Gastrocnemius medialis (tissue), 4 donors: Measurements from ENCODE around the gene USP54.

Source experiments
- POLR2A ChIP-seq, 2 donors: fragments of 450-650 bp; IDR thresholded peaks; one replicate each; pipeline ENCODE4 v1.6.1; 2017; ENCODE audit warnings: antibody characterized with exemption in 2 of 2, mild to moderate bottlenecking in 2 of 2, moderate library complexity in 2 of 2
- TF ChIP-seq, protein P1 (sequence below), 5 experiments: fragments of 450-650 bp in 3 of 5; fragments of 200-600 bp in 2 of 5; sonication (generic) in 2 of 5; IDR thresholded peaks in 4 of 5; conservative IDR thresholded peaks in 1 of 5; 1 replicate in 4 of 5; 2 replicates in 1 of 5; pipeline ENCODE4 v1.5.1; 2016 to 2019; ENCODE audit warnings: antibody characterized with exemption in 5 of 5, mild to moderate bottlenecking in 3 of 5, moderate library complexity in 3 of 5

DNA sequence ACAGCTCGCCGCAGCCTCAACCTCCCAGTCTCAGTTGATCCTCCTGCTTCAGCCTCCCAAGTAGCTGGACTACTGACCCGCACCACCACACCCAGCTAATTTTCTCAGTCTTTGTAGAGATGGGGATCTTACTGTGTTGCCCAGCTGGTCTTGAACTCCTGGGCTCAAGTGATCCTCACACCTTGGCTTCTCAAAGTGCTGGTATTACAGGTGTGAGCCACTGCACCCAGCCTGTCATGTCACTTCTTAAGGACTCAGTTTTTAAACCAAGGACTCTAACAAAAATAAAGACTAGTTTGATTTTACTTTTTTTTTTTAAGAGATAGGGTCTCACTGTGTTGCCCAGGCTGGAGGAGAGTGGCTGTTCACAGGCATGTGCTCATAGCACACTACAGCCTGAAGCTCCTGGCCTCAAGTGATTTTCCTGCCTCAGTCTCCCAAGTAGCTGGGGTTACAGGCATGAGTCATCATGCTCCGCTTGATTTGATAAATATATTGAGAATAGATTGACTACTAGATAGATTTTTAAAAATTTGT, 78.9 kb downstream of the USP54 start:
- TF ChIP-seq, protein P1, sequence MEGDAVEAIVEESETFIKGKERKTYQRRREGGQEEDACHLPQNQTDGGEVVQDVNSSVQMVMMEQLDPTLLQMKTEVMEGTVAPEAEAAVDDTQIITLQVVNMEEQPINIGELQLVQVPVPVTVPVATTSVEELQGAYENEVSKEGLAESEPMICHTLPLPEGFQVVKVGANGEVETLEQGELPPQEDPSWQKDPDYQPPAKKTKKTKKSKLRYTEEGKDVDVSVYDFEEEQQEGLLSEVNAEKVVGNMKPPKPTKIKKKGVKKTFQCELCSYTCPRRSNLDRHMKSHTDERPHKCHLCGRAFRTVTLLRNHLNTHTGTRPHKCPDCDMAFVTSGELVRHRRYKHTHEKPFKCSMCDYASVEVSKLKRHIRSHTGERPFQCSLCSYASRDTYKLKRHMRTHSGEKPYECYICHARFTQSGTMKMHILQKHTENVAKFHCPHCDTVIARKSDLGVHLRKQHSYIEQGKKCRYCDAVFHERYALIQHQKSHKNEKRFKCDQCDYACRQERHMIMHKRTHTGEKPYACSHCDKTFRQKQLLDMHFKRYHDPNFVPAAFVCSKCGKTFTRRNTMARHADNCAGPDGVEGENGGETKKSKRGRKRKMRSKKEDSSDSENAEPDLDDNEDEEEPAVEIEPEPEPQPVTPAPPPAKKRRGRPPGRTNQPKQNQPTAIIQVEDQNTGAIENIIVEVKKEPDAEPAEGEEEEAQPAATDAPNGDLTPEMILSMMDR (IDR thresholded peaks at IDR 0.05 in 4 of 5, conservative IDR thresholded peaks at IDR 0.05 in 1 of 5): no peak
- TF ChIP-seq POLR2A (IDR thresholded peaks at IDR 0.05): no peak
